ENCODE data around the gene NEGR1. TPM values are rescaled to one million over a fixed set of nuclear protein-coding genes. Genes with fewer than 3 reads are reported as not detected.

The NEGR1 gene
- total and polyA plus RNA-seq, 9 of the 15 experiments (the other 6 are each of a cell fraction or from before 2014, with no cell fraction given): not detected

GRCh38 chr1:71835442-71835813 is 446.9 kb downstream of the NEGR1 start (continued):
- TF ChIP-seq, protein P1, sequence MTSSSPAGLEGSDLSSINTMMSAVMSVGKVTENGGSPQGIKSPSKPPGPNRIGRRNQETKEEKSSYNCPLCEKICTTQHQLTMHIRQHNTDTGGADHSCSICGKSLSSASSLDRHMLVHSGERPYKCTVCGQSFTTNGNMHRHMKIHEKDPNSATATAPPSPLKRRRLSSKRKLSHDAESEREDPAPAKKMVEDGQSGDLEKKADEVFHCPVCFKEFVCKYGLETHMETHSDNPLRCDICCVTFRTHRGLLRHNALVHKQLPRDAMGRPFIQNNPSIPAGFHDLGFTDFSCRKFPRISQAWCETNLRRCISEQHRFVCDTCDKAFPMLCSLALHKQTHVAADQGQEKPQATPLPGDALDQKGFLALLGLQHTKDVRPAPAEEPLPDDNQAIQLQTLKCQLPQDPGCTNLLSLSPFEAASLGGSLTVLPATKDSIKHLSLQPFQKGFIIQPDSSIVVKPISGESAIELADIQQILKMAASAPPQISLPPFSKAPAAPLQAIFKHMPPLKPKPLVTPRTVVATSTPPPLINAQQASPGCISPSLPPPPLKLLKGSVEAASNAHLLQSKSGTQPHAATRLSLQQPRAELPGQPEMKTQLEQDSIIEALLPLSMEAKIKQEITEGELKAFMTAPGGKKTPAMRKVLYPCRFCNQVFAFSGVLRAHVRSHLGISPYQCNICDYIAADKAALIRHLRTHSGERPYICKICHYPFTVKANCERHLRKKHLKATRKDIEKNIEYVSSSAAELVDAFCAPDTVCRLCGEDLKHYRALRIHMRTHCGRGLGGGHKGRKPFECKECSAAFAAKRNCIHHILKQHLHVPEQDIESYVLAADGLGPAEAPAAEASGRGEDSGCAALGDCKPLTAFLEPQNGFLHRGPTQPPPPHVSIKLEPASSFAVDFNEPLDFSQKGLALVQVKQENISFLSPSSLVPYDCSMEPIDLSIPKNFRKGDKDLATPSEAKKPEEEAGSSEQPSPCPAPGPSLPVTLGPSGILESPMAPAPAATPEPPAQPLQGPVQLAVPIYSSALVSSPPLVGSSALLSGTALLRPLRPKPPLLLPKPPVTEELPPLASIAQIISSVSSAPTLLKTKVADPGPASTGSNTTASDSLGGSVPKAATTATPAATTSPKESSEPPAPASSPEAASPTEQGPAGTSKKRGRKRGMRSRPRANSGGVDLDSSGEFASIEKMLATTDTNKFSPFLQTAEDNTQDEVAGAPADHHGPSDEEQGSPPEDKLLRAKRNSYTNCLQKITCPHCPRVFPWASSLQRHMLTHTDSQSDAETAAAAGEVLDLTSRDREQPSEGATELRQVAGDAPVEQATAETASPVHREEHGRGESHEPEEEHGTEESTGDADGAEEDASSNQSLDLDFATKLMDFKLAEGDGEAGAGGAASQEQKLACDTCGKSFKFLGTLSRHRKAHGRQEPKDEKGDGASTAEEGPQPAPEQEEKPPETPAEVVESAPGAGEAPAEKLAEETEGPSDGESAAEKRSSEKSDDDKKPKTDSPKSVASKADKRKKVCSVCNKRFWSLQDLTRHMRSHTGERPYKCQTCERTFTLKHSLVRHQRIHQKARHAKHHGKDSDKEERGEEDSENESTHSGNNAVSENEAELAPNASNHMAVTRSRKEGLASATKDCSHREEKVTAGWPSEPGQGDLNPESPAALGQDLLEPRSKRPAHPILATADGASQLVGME (CRISPR knock-in tag; IDR thresholded peaks at IDR 0.05): no peak
- TF ChIP-seq DIDO1 (tag; IDR thresholded peaks at IDR 0.05; ENCODE audit: low read depth) (no peak), VEZF1 (CRISPR knock-in tag; IDR thresholded peaks at IDR 0.05) (no peak), PHF20 (IDR thresholded peaks at IDR 0.05; ENCODE audit: partially characterized antibody) (no peak), SMARCA5 (IDR thresholded peaks at IDR 0.05) (no peak), TEAD2 (tag; IDR thresholded peaks at IDR 0.05) (no peak)
